ENCODE results near the gene SLC25A51. TPM values are rescaled to one million over a fixed set of nuclear protein-coding genes. Genes with fewer than 3 reads are reported as not detected.

Gene SLC25A51
- total RNA-seq, 5 donors from 2014 or later (not counting 1 experiment from before 2014, with no cell fraction given): 19.7 to 37.6 (median 32.4) TPM

DNA sequence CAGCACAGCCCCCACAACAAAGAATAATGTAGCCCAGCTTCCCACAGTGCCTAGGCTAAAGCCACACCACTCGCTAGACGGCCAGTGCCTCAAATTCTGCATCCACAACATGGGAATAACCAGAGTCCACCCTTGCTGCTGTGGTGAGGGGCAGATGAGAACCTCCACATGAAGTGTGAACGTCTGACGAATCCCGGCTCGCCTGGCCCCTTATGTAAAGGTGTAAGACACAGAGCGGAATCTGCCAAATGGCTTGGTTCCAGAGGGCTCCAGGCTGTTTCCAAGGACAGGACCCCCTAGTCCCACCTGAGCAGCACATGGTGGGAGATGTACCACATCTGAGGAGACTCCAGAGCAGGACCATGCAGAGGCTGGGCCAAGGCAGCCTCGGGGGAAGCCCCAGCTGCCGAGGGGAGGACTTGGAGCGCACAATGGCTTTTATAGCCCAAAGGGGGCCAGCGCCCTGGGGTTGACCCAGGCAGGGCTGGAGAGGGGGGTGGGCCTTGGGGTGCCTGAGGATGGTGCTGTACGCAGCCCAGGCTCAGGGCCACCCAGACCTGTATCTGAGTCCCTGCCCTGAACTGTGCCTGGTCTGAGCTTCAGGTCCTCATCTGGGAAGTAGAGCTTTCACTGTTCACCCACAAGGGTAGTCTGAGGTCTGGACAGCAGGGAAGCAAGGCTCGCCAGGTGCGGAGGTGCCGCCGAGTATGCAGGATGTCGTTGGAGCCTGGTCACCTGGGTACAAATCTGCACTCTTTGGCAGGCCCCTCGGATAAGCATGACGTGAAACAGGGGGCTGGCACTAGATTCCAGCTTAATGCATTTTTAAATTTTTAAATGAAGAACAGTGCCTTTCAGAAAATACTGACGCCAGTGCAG lies 24.9 kb upstream of the SLC25A51 start:
- Histone ChIP-seq H3K4me1 (ENCODE audit: control insufficient read depth in 1 of 2, extremely low read depth in 1 of 2, insufficient read depth in 2 of 2, low read length in 2 of 2) (no peaks in the 10 kb centered on the region), H3K27me3 (replicated peaks in 1 of 2; ENCODE audit: control insufficient read depth in 2 of 2, extremely low read depth in 1 of 2, insufficient read depth in 2 of 2, low read length in 1 of 2) (peaks cover 0 to 17% of the 10 kb centered on the region in 2 experiments), H3K36me3 (ENCODE audit: control insufficient read depth in 2 of 2, extremely low read depth in 1 of 2, insufficient read depth in 1 of 2, low read length in 1 of 2) (no peaks in the 10 kb centered on the region), H3K9me3 (no peaks in the 10 kb centered on the region), H3K4me3 (ENCODE audit: control insufficient read depth in 1 of 2, extremely low read depth in 1 of 2, low read length in 1 of 2) (no peak overlapping the region), H3K27ac (ENCODE audit: low read length) (no peak overlapping the region)
- Mint-ChIP-seq H3K27me3 (peaks cover 0 to 2% of the 10 kb centered on the region in 2 donors), H3K4me1 (no peaks in the 10 kb centered on the region), H3K36me3 (no peaks in the 10 kb centered on the region), H3K9me3 (no peaks in the 10 kb centered on the region), H3K27ac (no peak overlapping the region), H3K4me3 (no peak overlapping the region)
- 85% methylated on average over 20 of the region's 20 CpGs for WGBS (ENCODE audit: insufficient coverage)
- DNase-seq: no peak
- no peak for ATAC-seq (replicated peaks in 1 of 4)
- POLR2A ChIA-PET: no interaction called here
- CTCF ChIA-PET: no interaction called here

DNA sequence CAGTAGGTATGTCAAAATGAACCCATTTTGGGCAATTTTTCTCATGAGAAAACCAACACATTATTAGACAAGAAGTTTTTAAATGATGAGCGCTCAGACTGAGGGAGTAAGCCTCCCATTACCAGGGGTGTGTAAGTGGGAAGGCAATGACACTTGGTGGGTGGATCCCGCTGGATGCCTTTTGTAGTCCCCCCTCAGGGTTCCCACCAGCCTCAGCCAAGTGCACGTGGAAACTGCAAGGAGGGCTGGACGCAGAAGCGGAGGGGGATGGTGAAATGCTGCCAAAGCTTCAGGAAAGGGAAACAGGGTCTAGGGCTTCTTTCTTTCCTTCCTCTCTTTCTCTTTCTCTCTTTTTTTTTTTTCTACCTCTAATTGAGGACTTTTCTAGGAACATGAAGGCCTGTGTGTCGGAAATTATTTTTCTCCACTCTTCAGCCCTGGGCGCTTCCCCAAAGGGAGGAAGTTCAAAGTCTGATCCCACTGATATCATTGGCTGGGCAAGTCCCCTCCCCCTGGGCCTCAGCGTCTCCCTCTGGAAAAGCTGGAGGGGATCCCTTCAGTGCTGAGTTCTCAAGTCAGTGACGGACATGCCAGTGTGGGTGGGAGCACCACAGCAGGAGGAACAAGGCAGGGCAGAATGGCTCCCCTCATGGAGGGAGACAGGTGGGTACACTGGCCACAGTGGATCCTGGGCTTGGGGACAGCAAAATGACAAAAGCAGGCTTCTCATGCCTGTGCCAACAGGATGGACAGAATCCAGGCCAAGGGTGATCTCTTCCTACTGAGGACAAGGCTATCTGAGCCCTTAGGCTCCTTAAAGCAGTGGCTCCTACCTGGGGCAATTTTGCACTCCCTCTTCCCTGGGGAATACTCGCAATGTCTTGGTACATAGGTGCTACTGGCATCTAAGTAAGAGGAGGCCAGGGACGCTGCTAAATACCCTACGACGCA lies 23.9 kb upstream of the SLC25A51 start:
- Histone ChIP-seq H3K36me3 (ENCODE audit: control insufficient read depth in 2 of 2, extremely low read depth in 1 of 2, insufficient read depth in 1 of 2, low read length in 1 of 2) (no peaks in the 10 kb centered on the region), H3K4me3 (ENCODE audit: control insufficient read depth in 1 of 2, extremely low read depth in 1 of 2, low read length in 1 of 2) (no peak overlapping the region), H3K4me1 (ENCODE audit: control insufficient read depth in 1 of 2, extremely low read depth in 1 of 2, insufficient read depth in 2 of 2, low read length in 2 of 2) (no peaks in the 10 kb centered on the region), H3K27me3 (replicated peaks in 1 of 2; ENCODE audit: control insufficient read depth in 2 of 2, extremely low read depth in 1 of 2, insufficient read depth in 2 of 2, low read length in 1 of 2) (peaks cover 0 to 17% of the 10 kb centered on the region in 2 experiments), H3K27ac (ENCODE audit: low read length) (no peak overlapping the region), H3K9me3 (no peaks in the 10 kb centered on the region)
- no peaks in the 10 kb centered on the region for H3K9me3 Mint-ChIP-seq
- no peak overlapping the region for H3K27ac Mint-ChIP-seq
- no peak overlapping the region for H3K4me3 Mint-ChIP-seq
- POLR2A ChIA-PET: no interaction called here
- CTCF ChIA-PET: no interaction called here
- no peaks in the 10 kb centered on the region for H3K4me1 Mint-ChIP-seq
- 87% methylated on average over 6 of the region's 13 CpGs for WGBS (ENCODE audit: insufficient coverage)
- ATAC-seq (replicated peaks in 1 of 4) (no peak), DNase-seq (no peak)
- peaks cover 0 to 2% of the 10 kb centered on the region in 2 donors for H3K27me3 Mint-ChIP-seq
- no peaks in the 10 kb centered on the region for H3K36me3 Mint-ChIP-seq

DNA sequence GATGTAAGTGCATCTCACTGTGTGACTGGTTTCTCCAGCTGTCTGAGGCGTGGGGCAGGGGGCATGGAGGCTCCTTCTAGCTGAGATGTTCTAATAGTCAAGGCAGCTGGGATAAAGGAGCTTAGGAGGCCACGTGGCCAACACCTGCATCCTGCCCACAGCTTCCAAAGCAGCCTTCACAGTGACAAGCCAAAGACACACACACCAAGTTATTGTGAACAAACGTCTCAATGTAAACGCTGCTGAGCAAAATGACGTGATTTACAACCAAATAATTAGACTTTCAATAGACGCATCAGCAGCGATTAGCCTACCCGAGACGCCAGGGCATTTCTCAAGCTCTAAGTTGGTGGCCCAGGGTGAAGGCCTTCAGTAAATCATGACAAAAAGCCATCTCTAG lies 23.2 kb upstream of the SLC25A51 start:
- no peak overlapping the region for H3K27ac ChIP-seq (ENCODE audit: low read length)
- POLR2A ChIA-PET: no interaction called here
- no peaks in the 10 kb centered on the region for H3K4me1 ChIP-seq (ENCODE audit: control insufficient read depth in 1 of 2, extremely low read depth in 1 of 2, insufficient read depth in 2 of 2, low read length in 2 of 2)
- Mint-ChIP-seq H3K27ac (no peak overlapping the region), H3K36me3 (no peaks in the 10 kb centered on the region), H3K4me3 (no peak overlapping the region), H3K27me3 (peaks cover 0 to 2% of the 10 kb centered on the region in 2 donors), H3K4me1 (no peaks in the 10 kb centered on the region), H3K9me3 (no peaks in the 10 kb centered on the region)
- ATAC-seq (replicated peaks in 1 of 4) (no peak), DNase-seq (no peak)
- H3K4me3 ChIP-seq (ENCODE audit: control insufficient read depth in 1 of 2, extremely low read depth in 1 of 2, low read length in 1 of 2): no peak overlapping the region
- CTCF ChIA-PET: no interaction called here
- 65% methylated on average over 8 of the region's 9 CpGs for WGBS (ENCODE audit: insufficient coverage)
- no peaks in the 10 kb centered on the region for H3K9me3 ChIP-seq
- peaks cover 0 to 22% of the 10 kb centered on the region in 2 experiments for H3K27me3 ChIP-seq (replicated peaks in 1 of 2; ENCODE audit: control insufficient read depth in 2 of 2, extremely low read depth in 1 of 2, insufficient read depth in 2 of 2, low read length in 1 of 2)
- H3K36me3 ChIP-seq (ENCODE audit: control insufficient read depth in 2 of 2, extremely low read depth in 1 of 2, insufficient read depth in 1 of 2, low read length in 1 of 2): no peaks in the 10 kb centered on the region

DNA sequence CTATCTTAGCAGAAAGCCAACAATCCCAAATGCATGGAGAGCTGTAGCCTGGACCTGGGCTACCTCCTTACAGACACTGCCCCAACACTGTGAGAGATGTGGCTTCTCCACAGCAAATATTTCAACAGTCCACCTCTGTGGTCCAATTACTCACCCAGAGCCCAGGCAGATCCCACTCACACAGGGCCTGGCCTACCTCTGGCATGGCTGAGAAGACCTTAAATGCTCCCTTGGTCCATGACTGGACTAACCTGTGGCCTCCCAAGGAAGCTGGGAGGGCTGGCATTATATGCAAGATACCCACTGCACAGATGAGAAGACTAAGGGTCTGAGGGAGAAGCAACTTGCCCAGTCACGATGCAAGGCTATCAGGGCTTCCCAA lies 22.8 kb upstream of the SLC25A51 start:
- Mint-ChIP-seq H3K4me3 (no peak overlapping the region), H3K27me3 (peaks cover 0 to 2% of the 10 kb centered on the region in 2 donors)

DNA sequence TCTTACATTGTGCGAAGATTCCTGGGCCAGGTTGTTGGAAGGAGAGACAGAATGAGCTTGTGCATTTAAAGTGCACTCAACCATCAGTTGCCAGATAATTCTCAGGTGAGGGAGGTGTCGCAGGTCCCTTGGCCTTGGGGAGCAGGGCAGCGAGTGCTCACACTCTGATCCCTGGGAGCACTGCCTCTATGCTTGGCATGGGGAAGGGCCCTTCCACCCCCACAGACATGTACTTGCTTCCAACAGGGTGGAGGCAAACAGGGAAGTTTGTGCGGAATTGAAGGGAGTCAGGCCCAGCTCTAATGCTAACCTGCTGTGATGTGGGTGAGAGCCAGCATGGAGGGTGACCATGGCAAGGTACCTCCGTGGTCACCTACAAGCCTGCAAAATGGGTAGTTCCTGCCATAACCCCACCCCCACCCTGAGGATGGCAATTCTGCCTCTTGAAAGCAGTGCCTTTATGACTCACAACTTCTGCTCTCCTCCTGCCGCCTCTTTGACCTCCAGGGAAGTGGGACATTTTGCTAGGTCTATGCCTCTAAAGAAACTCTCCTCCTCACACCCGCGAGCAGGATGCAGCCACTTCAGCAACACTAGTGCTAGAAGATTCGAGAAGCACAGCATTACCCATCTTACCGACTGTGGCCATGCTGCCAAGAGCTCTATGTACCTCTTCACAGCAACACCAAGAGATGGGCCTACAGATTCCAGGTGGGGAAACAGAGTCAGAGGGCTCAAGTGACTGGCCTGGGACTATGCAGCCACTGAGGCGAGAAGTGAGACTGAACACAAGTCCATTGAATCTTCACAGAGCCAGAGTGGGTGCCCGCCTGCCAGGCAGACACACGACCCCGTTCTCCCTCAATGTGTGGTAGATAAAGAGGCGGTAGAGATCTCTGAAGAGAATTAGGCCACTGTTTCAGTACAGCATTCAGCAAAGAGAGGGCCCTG lies 22.1 kb upstream of the SLC25A51 start:
- Histone ChIP-seq H3K4me3 (ENCODE audit: control insufficient read depth in 1 of 2, extremely low read depth in 1 of 2, low read length in 1 of 2) (no peak overlapping the region), H3K9me3 (no peaks in the 10 kb centered on the region), H3K36me3 (ENCODE audit: control insufficient read depth in 2 of 2, extremely low read depth in 1 of 2, insufficient read depth in 1 of 2, low read length in 1 of 2) (no peaks in the 10 kb centered on the region), H3K27ac (ENCODE audit: low read length) (no peak overlapping the region), H3K4me1 (ENCODE audit: control insufficient read depth in 1 of 2, extremely low read depth in 1 of 2, insufficient read depth in 2 of 2, low read length in 2 of 2) (no peaks in the 10 kb centered on the region), H3K27me3 (replicated peaks in 1 of 2; ENCODE audit: control insufficient read depth in 2 of 2, extremely low read depth in 1 of 2, insufficient read depth in 2 of 2, low read length in 1 of 2) (peaks cover 0 to 22% of the 10 kb centered on the region in 2 experiments)
- ChIA-PET CTCF (no interaction called here), POLR2A (no interaction called here)
- Mint-ChIP-seq H3K27ac (no peak overlapping the region), H3K9me3 (no peaks in the 10 kb centered on the region), H3K36me3 (no peaks in the 10 kb centered on the region), H3K4me3 (no peak overlapping the region), H3K4me1 (no peaks in the 10 kb centered on the region), H3K27me3 (peaks cover 0 to 2% of the 10 kb centered on the region in 2 donors)
- DNase-seq (no peak), ATAC-seq (replicated peaks in 1 of 4) (no peak)
- WGBS (ENCODE audit: insufficient coverage): 82% methylated on average over 9 of the region's 15 CpGs

More for the DNA sequence above, 22.8 kb upstream of the SLC25A51 start:
- Histone ChIP-seq H3K36me3 (ENCODE audit: control insufficient read depth in 2 of 2, extremely low read depth in 1 of 2, insufficient read depth in 1 of 2, low read length in 1 of 2) (no peaks in the 10 kb centered on the region), H3K27ac (ENCODE audit: low read length) (no peak overlapping the region), H3K4me3 (ENCODE audit: control insufficient read depth in 1 of 2, extremely low read depth in 1 of 2, low read length in 1 of 2) (no peak overlapping the region), H3K9me3 (no peaks in the 10 kb centered on the region), H3K27me3 (replicated peaks in 1 of 2; ENCODE audit: control insufficient read depth in 2 of 2, extremely low read depth in 1 of 2, insufficient read depth in 2 of 2, low read length in 1 of 2) (peaks cover 0 to 22% of the 10 kb centered on the region in 2 experiments), H3K4me1 (ENCODE audit: control insufficient read depth in 1 of 2, extremely low read depth in 1 of 2, insufficient read depth in 2 of 2, low read length in 2 of 2) (no peaks in the 10 kb centered on the region)
- H3K27ac Mint-ChIP-seq: no peak overlapping the region
- no peaks in the 10 kb centered on the region for H3K4me1 Mint-ChIP-seq
- ChIA-PET CTCF (no interaction called here), POLR2A (no interaction called here)
- no peak for DNase-seq
- 41% methylated on average over 1 of the region's 1 CpG for WGBS (ENCODE audit: insufficient coverage)
- H3K9me3 Mint-ChIP-seq: no peaks in the 10 kb centered on the region
- H3K36me3 Mint-ChIP-seq: no peaks in the 10 kb centered on the region
- ATAC-seq (replicated peaks in 1 of 4): no peak

DNA sequence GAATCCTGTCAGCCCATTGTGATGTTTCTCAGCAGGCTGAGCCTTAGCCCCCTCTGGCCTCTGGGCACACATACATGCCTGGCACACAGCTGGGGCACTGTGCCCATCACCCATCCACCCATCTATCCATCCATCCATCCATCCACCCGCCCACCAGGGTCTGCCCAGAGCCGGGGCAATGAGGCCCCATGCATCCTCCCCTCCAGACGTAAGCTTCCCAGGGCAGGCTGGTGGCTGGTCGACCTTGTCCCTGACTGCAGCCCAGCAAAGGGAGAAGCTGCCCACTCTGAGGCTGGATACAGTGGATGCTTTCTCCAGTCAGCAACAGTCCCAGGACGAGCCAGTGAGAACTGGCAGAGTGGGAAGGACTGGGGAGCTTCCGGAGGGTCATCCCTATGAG lies 21.1 kb upstream of the SLC25A51 start:
- no peaks in the 10 kb centered on the region for H3K9me3 Mint-ChIP-seq
- WGBS (ENCODE audit: insufficient coverage): 67% methylated on average over 5 of the region's 6 CpGs
- ATAC-seq (replicated peaks in 1 of 4) (no peak), DNase-seq (no peak)
- H3K27me3 ChIP-seq (replicated peaks in 1 of 2; ENCODE audit: control insufficient read depth in 2 of 2, extremely low read depth in 1 of 2, insufficient read depth in 2 of 2, low read length in 1 of 2): peaks cover 0 to 22% of the 10 kb centered on the region in 2 experiments
- no peaks in the 10 kb centered on the region for H3K9me3 ChIP-seq
- H3K27ac Mint-ChIP-seq: no peak overlapping the region
- H3K4me1 Mint-ChIP-seq: no peaks in the 10 kb centered on the region
- POLR2A ChIA-PET: no interaction called here
- H3K27ac ChIP-seq (ENCODE audit: low read length): no peak overlapping the region
- H3K36me3 Mint-ChIP-seq: no peaks in the 10 kb centered on the region
- H3K27me3 Mint-ChIP-seq: peaks cover 0 to 2% of the 10 kb centered on the region in 2 donors
- H3K36me3 ChIP-seq (ENCODE audit: control insufficient read depth in 2 of 2, extremely low read depth in 1 of 2, insufficient read depth in 1 of 2, low read length in 1 of 2): no peaks in the 10 kb centered on the region
- no peak overlapping the region for H3K4me3 Mint-ChIP-seq
- no peaks in the 10 kb centered on the region for H3K4me1 ChIP-seq (ENCODE audit: control insufficient read depth in 1 of 2, extremely low read depth in 1 of 2, insufficient read depth in 2 of 2, low read length in 2 of 2)
- CTCF ChIA-PET: no interaction called here
- no peak overlapping the region for H3K4me3 ChIP-seq (ENCODE audit: control insufficient read depth in 1 of 2, extremely low read depth in 1 of 2, low read length in 1 of 2)
